Brain microvascular endothelial cell (primary cell): ENCODE measurements around the gene MED27.
"Not testable (repeated sequence)": the region's sequence is repeated elsewhere in the genome, so short reads cannot be mapped to it uniquely, and the experiment has no call there.

Experiments used
- DNase-seq: peaks from one replicate; pipeline ENCODE4 v3.0.0-alpha.2; 2020
- H3K27ac ChIP-seq: fragments of 250-450 bp; sonication (Bioruptor Pico); 2 replicates; pipeline ENCODE4 v1.5.1; 2020; ENCODE audit warnings: mild to moderate bottlenecking, moderate library complexity
- H3K27me3 ChIP-seq: fragments of 250-450 bp; sonication (Bioruptor Pico); replicated peaks from 2 replicates; pipeline ENCODE4 v1.5.1; 2020; ENCODE audit warnings: mild to moderate bottlenecking
- H3K36me3 ChIP-seq: fragments of 250-450 bp; sonication (Bioruptor Pico); replicated peaks from 2 replicates; pipeline ENCODE4 v1.5.1; 2020; ENCODE audit warnings: mild to moderate bottlenecking
- H3K4me3 ChIP-seq: 2 replicates; pipeline ENCODE4 v1.5.1; 2011; ENCODE audit warnings: low read depth, mild to moderate bottlenecking, control low read depth, low read length, moderate library complexity
- in situ Hi-C: cut with HindIII; loops from 2 replicates; pipeline ENCODE4 v1.10.0; 2017; ENCODE audit warnings: low sequenced_read_pairs, low pct_ligation_motif_present
- TF ChIP-seq, protein P1 (sequence below): IDR thresholded peaks from 2 replicates; pipeline ENCODE4 v1.5.1; 2011; ENCODE audit warnings: low read depth, mild to moderate bottlenecking, moderate library complexity, low read length, control low read depth, inconsistent platforms; ENCODE audit errors: missing control alignments

Gene MED27

DNA sequence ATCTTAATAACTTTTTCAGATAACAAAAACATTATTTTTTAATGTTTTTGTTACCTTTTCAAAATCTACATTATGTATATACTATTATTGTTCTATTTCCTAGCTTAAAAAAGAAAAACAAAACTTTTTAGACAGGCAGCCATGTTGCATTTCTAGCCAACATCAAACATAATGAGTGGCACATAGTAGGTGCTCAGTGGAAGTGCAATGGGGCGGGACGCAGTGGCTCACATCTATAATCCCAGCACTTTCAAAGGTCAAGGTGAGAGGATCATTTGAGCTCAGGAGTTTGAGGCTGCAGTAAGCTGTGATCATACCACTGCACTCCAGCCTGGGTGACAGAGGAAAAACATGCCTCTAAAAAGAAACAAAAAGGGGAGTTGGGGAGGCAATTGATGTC is 68.4 kb downstream of the MED27 start:
- Histone ChIP-seq H3K36me3 (no peaks in the 10 kb centered on the region), H3K27ac (no peak overlapping the region), H3K4me3 (no peak overlapping the region), H3K27me3 (no peaks in the 10 kb centered on the region)
- no peak for DNase-seq
- in situ Hi-C loops, result no loop called here
- TF ChIP-seq, protein P1, sequence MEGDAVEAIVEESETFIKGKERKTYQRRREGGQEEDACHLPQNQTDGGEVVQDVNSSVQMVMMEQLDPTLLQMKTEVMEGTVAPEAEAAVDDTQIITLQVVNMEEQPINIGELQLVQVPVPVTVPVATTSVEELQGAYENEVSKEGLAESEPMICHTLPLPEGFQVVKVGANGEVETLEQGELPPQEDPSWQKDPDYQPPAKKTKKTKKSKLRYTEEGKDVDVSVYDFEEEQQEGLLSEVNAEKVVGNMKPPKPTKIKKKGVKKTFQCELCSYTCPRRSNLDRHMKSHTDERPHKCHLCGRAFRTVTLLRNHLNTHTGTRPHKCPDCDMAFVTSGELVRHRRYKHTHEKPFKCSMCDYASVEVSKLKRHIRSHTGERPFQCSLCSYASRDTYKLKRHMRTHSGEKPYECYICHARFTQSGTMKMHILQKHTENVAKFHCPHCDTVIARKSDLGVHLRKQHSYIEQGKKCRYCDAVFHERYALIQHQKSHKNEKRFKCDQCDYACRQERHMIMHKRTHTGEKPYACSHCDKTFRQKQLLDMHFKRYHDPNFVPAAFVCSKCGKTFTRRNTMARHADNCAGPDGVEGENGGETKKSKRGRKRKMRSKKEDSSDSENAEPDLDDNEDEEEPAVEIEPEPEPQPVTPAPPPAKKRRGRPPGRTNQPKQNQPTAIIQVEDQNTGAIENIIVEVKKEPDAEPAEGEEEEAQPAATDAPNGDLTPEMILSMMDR, result no peak

DNA sequence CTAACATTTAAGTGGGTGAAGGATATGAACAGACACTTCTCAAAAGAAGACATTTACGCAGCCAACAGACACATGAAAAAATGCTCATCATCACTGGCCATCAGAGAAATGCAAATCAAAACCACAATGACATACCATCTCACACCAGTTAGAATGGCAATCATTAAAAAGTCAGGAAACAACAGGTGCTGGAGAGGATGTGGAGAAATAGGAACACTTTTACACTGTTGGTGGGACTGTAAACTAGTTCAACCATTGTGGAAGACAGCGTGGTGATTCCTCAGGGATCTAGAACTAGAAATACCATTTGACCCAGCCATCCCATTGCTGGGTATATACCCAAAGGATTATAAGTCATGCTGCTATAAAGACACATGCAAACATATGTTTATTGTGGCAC is 69.5 kb downstream of the MED27 start:
- H3K27me3 ChIP-seq, DNase-seq, H3K36me3 ChIP-seq, in situ Hi-C loops, H3K27ac ChIP-seq, H3K4me3 ChIP-seq: not testable (repeated sequence)

DNA sequence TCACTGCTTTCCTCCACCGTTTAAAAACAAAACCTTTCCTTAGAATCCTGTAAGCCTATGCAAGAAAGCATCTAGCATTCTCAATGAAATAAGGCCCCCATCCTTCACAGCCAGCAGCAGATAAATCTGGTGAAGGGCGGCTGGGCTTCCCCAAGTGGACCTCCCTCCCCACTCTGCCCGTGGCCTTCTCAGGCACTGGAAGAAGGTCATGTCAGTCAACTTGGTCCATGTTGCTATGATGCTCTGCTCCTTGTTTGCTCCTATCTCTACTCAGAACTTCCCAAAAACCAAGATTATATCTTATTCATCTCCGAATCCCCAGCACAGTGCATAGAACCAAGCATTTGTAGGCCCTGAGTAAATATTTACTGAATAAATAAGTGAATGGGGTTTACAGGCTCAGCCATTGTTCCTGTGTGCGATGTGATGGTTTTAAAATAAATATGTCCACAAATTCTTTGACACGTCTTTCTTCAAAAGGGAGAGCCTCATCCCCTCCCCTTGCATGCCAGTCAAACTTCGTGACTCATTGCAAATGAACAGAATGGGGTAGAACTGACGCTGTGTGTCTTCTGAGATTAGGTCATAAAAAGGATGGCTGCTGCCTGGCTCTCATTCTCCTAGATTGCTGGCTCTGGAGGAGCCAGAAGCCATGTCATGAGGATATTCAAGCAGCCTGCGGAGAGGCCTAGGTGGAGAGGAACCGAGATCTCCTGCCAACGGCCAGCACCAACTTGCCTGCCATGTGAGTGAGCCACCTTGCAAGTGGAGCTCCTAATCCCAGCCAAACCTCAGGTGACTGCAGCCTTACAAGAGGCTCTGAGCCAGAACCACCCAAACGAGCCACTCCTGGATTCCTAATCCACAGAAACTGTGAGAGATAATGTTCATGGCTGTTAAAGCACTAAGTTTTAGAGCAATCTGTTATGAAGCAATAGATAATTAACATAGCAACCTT is 70.5 kb downstream of the MED27 start:
- in situ Hi-C loops, result no loop called here
- H3K27me3 ChIP-seq, result no peaks in the 10 kb centered on the region
- no peaks in the 10 kb centered on the region for H3K36me3 ChIP-seq
- H3K4me3 ChIP-seq, result no peak overlapping the region
- TF ChIP-seq, protein P1, result no peak
- peak overlapping the region; percentile 31 for H3K27ac ChIP-seq
- no peak for DNase-seq

DNA sequence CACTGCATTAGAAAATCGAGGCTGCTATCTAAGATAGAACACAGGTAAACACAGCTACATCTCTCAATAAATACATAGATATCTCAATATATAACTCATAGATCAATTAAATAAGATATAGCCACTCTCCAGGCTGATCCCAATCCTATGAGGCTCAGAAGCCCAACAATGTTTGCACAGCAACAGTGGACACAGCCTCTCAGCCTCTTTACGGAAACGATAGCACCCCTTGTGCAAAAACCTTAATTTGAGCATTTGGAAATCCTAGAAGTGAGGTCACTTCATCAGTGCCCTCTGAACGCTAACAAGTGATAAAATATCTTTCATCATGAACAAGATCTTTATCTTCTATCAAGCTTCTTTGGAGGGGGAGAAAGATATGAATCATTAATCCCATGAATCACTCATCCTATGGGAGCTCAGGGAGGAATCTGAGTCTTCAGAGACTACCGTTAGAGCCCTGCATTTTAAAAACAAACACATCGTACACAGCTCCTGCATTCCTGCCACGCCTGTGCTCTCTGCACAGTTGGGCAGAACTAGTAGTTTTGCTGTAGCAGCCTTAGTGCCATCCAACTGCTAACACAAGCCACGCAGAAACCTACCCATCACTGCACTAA is 71.4 kb downstream of the MED27 start:
- TF ChIP-seq, protein P1, result no peak
- no peaks in the 10 kb centered on the region for H3K36me3 ChIP-seq
- DNase-seq, result peak; percentile 39
- no peak overlapping the region for H3K4me3 ChIP-seq
- H3K27ac ChIP-seq, result peak overlapping the region; percentile 31
- no peaks in the 10 kb centered on the region for H3K27me3 ChIP-seq
- in situ Hi-C loops, result no loop called here

DNA sequence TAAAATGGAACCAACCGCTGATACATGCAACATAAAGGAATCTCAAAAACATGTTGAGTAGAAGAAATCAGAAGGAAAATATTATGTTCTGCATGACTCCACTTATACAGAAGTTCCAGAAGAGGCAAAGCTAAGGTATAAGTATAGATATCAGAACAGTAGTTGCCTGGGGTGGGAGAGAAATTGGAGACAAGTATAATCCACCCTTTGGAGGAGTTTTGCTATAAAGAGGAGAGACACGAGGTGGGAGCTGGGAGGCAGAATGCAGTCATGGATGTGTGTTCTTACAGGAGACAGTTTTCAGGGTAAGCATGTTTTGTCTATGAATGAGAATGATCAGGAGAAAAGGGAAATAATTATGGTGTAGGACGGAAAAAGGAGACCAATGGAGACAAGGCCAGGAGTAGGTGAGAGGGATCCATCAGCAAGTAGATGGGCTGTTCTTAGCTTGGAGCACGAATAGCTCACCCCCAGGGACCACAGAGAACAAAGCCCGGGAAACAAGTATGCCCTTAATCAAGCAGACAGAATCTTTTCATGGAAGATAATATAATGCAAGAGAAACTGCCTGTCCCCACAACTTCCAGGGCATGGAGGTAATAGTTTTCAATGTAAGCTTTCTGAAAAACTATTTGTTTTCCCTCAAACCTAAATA is 72.2 kb downstream of the MED27 start:
- no peaks in the 10 kb centered on the region for H3K36me3 ChIP-seq
- TF ChIP-seq, protein P1, result no peak
- DNase-seq, result no peak
- in situ Hi-C loops, result no loop called here
- H3K27ac ChIP-seq, result no peak overlapping the region
- no peak overlapping the region for H3K4me3 ChIP-seq
- no peaks in the 10 kb centered on the region for H3K27me3 ChIP-seq
